Pancreas (tissue), 10 donors: ENCODE results near the gene LSM7. TPM values are rescaled to one million over a fixed set of nuclear protein-coding genes. Genes with fewer than 3 reads are reported as not detected.
A peak's percentile ranks its signal among the peaks of the same experiment; 100 is the strongest.

Source experiments
- ATAC-seq, 4 donors: fragments of 200-7000 bp; cut with Tn5 transposase; one replicate each; pipeline versions ENCODE4 v1.8.0 to v1.9.1; 2020; ENCODE audit warnings: mild to moderate bottlenecking in 4 of 4, moderate library complexity in 4 of 4
- DNase-seq, 6 donors: peaks; one replicate each; pipeline ENCODE4 v3.0.0-alpha.2; 2020
- FAIRE-seq: peaks from 2 replicates; lab custom pipeline; 2012; peaks lifted over from hg19 to GRCh38; lab: Jason Lieb, UNC
- H3K27ac ChIP-seq, 4 donors: fragments of 200-600 bp; sonication (generic); 1 replicate in 3 of 4; 2 replicates in 1 of 4; pipeline versions ENCODE4 v1.5.0 to v1.8.0; 2020
- H3K27me3 ChIP-seq, 4 donors: fragments of 200-600 bp; one replicate each; pipeline ENCODE4 v1.8.0; 2021
- H3K36me3 ChIP-seq, 3 donors: fragments of 200-600 bp; sonication (generic) in 1 of 3; one replicate each; pipeline versions ENCODE4 v1.5.0 to v1.8.0; 2020 to 2021
- H3K4me1 ChIP-seq, 3 donors: fragments of 200-600 bp; one replicate each; pipeline ENCODE4 v1.8.0; 2021
- H3K4me3 ChIP-seq, 4 donors: fragments of 200-600 bp; sonication (generic) in 2 of 4; one replicate each; pipeline versions ENCODE4 v1.5.0 to v1.8.0; 2020 to 2021
- H3K9me3 ChIP-seq, 4 donors: fragments of 200-600 bp; one replicate each; pipeline ENCODE4 v1.8.0; 2021
- CTCF ChIP-seq, 4 donors: fragments of 200-600 bp; sonication (generic) in 3 of 4; IDR thresholded peaks; one replicate each; pipeline versions ENCODE4 v1.5.0 to v1.8.0; 2021; ENCODE audit warnings: antibody characterized with exemption in 4 of 4
- WGBS, 2 donors: extraction: QIAGEN DNeasy Blood & Tissue Kit; methylation state at CpG; one replicate each; pipeline ENCODE4 v1.1.7; 2013; 5-methylcytosine and 5-hydroxymethylcytosine counted together
- intact Hi-C, 3 donors: fragments of 100-400 bp; cut with DNase I; formaldehyde crosslinking; loops; one replicate each; pipeline versions ENCODE4 v1.11.1 to v1.14.2; 2022
- polyA plus RNA-seq, 2 donors: library from polyadenylated mRNA; stranded (reverse); fragments of 200-250 nt; gene quantifications; one replicate each; pipeline ENCODE4 v1.2.3, GENCODE V29; 2013
- total RNA-seq, 6 donors: library from RNA; stranded (reverse); fragmentation: NEBNext Ultra II Directional in 4 of 6; extraction: Animal tissue kit (Norgen Biotek cat#: 25700) in 4 of 6; gene quantifications; one replicate each; pipeline versions ENCODE4 v1.2.1 to v1.2.4, GENCODE V29; 2021 to 2023
- donor health status: healthy with polysubstance abuse.
- donor health status: DM: no; HTN: no; CAD: no; lungs with moderate emphysema.
- donor health status: DM: no; HTN: no; CAD: no.
- donor health status: control.
- donor health status: control.
- donor health status: Bipolar disorder and iron deficiency.
- donor health status: DM: yes; HTN: yes; CAD: no.
- donor health status: DM: no; HTN: no; CAD: no.
- donor health status: DM: no; HTN: no; CAD: no.
- donor health status: DM: yes; HTN: yes; CAD: no.

LSM7 gene
- total and polyA plus RNA-seq, 8 donors: 18.3 to 170 (median 30.9) TPM

GRCh38 chr19:2354670-2355069 is 26.3 kb upstream of the LSM7 start:
- H3K4me3 ChIP-seq: no peak overlapping the region
- DNase-seq (no peak), FAIRE-seq (no peak), ATAC-seq (no peak)
- 90 to 94% methylated on average over 17 of the region's 17 CpGs for WGBS, 2 donors
- H3K36me3 ChIP-seq: peaks cover 0 to 17% (median 0%) of the 10 kb centered on the region in 3 donors
- H3K27ac ChIP-seq: no peak overlapping the region
- no peaks in the 10 kb centered on the region for H3K4me1 ChIP-seq
- H3K27me3 ChIP-seq: no peaks in the 10 kb centered on the region
- no peak for TF ChIP-seq CTCF (IDR thresholded peaks at IDR 0.05)
- intact Hi-C loops: no loop called here
- no peaks in the 10 kb centered on the region for H3K9me3 ChIP-seq

- no peaks in the 10 kb centered on the region for H3K9me3 ChIP-seq
- FAIRE-seq: no peak
- intact Hi-C loops: no loop called here
- H3K4me1 ChIP-seq: no peaks in the 10 kb centered on the region
- no peak for ATAC-seq
- peaks cover 0 to 17% (median 0%) of the 10 kb centered on the region in 3 donors for H3K36me3 ChIP-seq
- no peak for DNase-seq
- no peak for TF ChIP-seq CTCF (IDR thresholded peaks at IDR 0.05)
- H3K27me3 ChIP-seq: no peaks in the 10 kb centered on the region
- no peak overlapping the region for H3K27ac ChIP-seq
- H3K4me3 ChIP-seq: no peak overlapping the region
- WGBS, 2 donors: 93 to 94% methylated on average over 34 of the region's 34 CpGs
Measured at GRCh38 chr19:2353887-2354592, 25.7 kb upstream of the LSM7 start.

- peaks cover 0 to 17% (median 0%) of the 10 kb centered on the region in 3 donors for H3K36me3 ChIP-seq
- no peak for FAIRE-seq
- no peaks in the 10 kb centered on the region for H3K27me3 ChIP-seq
- H3K4me3 ChIP-seq: no peak overlapping the region
- WGBS, 2 donors: 91 to 93% methylated on average over 37 to 45 of the region's 45 CpGs
- intact Hi-C loops: no loop called here
- H3K27ac ChIP-seq: no peak overlapping the region
- peak in 2 of 4 donors; percentile 12 to 14 for ATAC-seq
- H3K4me1 ChIP-seq: no peaks in the 10 kb centered on the region
- DNase-seq: peak in 2 of 6 donors; percentile 55 to 76
- no peaks in the 10 kb centered on the region for H3K9me3 ChIP-seq
- no peak for TF ChIP-seq CTCF (IDR thresholded peaks at IDR 0.05)
Measured at GRCh38 chr19:2353159-2353886, 24.9 kb upstream of the LSM7 start.

- 93 to 98% methylated on average over 22 to 24 of the region's 24 CpGs for WGBS, 2 donors
- Histone ChIP-seq H3K27ac (no peak overlapping the region), H3K27me3 (no peaks in the 10 kb centered on the region), H3K4me1 (no peaks in the 10 kb centered on the region), H3K36me3 (peaks cover 0 to 17% (median 0%) of the 10 kb centered on the region in 3 donors), H3K9me3 (no peaks in the 10 kb centered on the region), H3K4me3 (no peak overlapping the region)
- DNase-seq (no peak), ATAC-seq (no peak), FAIRE-seq (no peak)
- intact Hi-C loops: no loop called here
- no peak for TF ChIP-seq CTCF (IDR thresholded peaks at IDR 0.05)
Measured at GRCh38 chr19:2352121-2352520, 23.7 kb upstream of the LSM7 start.
